ENCODE results near the gene ZNF333. TPM values are rescaled to one million over a fixed set of nuclear protein-coding genes. Genes with fewer than 3 reads are reported as not detected.

Gene ZNF333
- 16.2 and 22.7 TPM in 2 replicates for total RNA-seq

GRCh38 chr19:14689598-14690503 lies at the start of gene ZNF333:
Gene ZNF333, plus strand, starts transcription at chr19:14690048. Its CDS starts 3,444 bp downstream, at chr19:14693492.

GRCh38 chr19:14674764-14675163 lies 15.1 kb upstream of the ZNF333 start, which contains the start of gene ADGRE3:
Gene ADGRE3, minus strand, starts transcription at chr19:14674844. Its CDS starts 74 bp downstream, at chr19:14674770.

GRCh38 chr19:14778110-14778845 lies 88.4 kb downstream of the ZNF333 start, which contains the start of gene ADGRE2:
Gene ADGRE2, minus strand, starts transcription at chr19:14778560. Its CDS starts 1,804 bp downstream, at chr19:14776756.

Other genes starting within 250 kb of the ZNF333 start
- 4.8 and 25.6 TPM in 2 replicates for gene PTGER1, start 214.7 kb upstream of the ZNF333 start, total RNA-seq
- gene GIPC1, start 193.9 kb upstream of the ZNF333 start, total RNA-seq = 113 and 124 TPM in 2 replicates
- 41.1 and 53.0 TPM in 2 replicates for gene DNAJB1, start 171.7 kb upstream of the ZNF333 start, total RNA-seq
- 32.4 and 35.9 TPM in 2 replicates for gene TECR, start 160.5 kb upstream of the ZNF333 start, total RNA-seq
- 281 and 388 TPM in 2 replicates for gene NDUFB7, start 118.0 kb upstream of the ZNF333 start, total RNA-seq
- 0.28 TPM in 1 of 2 replicates, not detected in the other for gene CLEC17A, start 107.0 kb upstream of the ZNF333 start, total RNA-seq
- gene ADGRE3, start 15.2 kb upstream of the ZNF333 start, total RNA-seq = not detected in 2 replicates
- under 0.01 TPM in 2 replicates for gene ADGRE2, start 88.5 kb downstream of the ZNF333 start, total RNA-seq
- gene OR7A5, start 145.1 kb downstream of the ZNF333 start, total RNA-seq = not detected in 2 replicates
- not detected in 2 replicates for gene OR7C1, start 145.1 kb downstream of the ZNF333 start, total RNA-seq
- gene OR7A10, start 158.9 kb downstream of the ZNF333 start, total RNA-seq = not detected in 2 replicates
- gene OR7A17, start 196.1 kb downstream of the ZNF333 start, total RNA-seq = not detected in 2 replicates

All from smooth muscle cell of bladder (primary cell).